GM12873 (cell line): ENCODE measurements around the gene CCDC32.

Source experiments
- CTCF ChIP-seq: IDR thresholded peaks from 2 replicates; pipeline ENCODE4 v1.5.1; 2012; ENCODE audit warnings: low read depth, mild to moderate bottlenecking, moderate library complexity, low read length, control low read depth; ENCODE audit not compliant: insufficient read depth; ENCODE audit errors: missing control alignments

CCDC32 gene

GRCh38 chr15:40584191-40584590 lies 19.3 kb upstream of the CCDC32 start:
- TF ChIP-seq CTCF, result no peak

- no peak for TF ChIP-seq CTCF
These were observed 17.9 kb upstream of the CCDC32 start for GRCh38 chr15:40582726-40583246.

- TF ChIP-seq CTCF, result no peak
These were observed 14.1 kb upstream of the CCDC32 start for GRCh38 chr15:40578892-40579291.

- TF ChIP-seq CTCF, result no peak
These were observed 10.3 kb upstream of the CCDC32 start for GRCh38 chr15:40575113-40575512.

- no peak for TF ChIP-seq CTCF
These were observed 4.5 kb upstream of the CCDC32 start, which contains the start of gene RPUSD2 for GRCh38 chr15:40569129-40569953. Gene RPUSD2, plus strand, starts transcription at chr15:40569299. Its CDS starts 39 bp downstream, at chr15:40569338.

GRCh38 chr15:40567111-40567510 lies 2.3 kb upstream of the CCDC32 start:
- peak; percentile 50 for TF ChIP-seq CTCF

- no peak for TF ChIP-seq CTCF
These were observed 744 bp upstream of the CCDC32 start for GRCh38 chr15:40565333-40566238.
